ENCODE results near the gene TRMT112.
A peak's percentile ranks its signal among the peaks of the same experiment; 100 is the strongest.

The TRMT112 gene

DNA sequence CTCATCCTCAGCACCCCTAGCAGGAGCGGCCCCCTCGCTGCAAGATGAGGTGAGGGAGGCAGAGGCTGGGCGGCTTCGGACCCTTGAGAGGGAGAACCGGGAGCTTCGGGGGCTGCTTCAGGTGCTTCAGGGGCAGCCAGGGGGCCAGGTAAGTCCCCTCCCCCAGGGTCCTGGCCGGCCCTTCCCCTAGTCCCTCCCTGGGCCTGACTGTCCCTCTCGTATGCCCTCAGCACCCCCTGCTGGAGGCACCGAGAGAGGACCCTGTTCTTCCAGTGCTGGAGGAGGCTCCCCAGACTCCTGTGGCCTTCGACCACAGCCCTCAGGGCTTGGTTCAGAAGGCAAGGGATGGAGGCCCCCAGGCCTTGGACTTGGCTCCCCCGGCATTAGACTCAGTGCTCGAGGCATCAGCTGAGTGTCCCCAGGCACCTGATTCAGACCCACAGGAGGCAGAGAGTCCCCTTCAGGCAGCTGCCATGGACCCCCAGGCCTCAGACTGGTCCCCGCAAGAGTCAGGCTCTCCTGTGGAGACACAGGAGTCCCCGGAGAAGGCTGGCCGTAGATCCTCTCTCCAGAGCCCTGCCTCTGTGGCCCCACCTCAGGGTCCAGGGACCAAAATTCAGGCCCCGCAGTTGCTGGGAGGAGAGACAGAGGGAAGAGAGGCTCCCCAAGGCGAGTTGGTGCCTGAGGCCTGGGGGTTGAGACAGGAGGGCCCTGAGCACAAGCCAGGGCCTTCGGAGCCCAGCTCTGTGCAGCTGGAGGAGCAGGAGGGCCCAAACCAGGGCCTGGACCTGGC, 26.6 kb upstream of the TRMT112 start:
- Histone ChIP-seq H3K36me3 (replicated peaks) (no peaks in the 10 kb centered on the region), H3K4me1 (peaks cover 5% of the 10 kb centered on the region), H3K27me3 (ENCODE audit: low read depth) (no peaks in the 10 kb centered on the region), H3K4me3 (no peak overlapping the region), H3K9me3 (no peaks in the 10 kb centered on the region)
- in situ Hi-C loops (cut with MboI; ENCODE audit: low sequenced_read_pairs), result no loop called here
- DNase-seq (ENCODE audit: low spot score in 2 of 2), result peak in 1 of 2 experiments; percentile 49

DNA sequence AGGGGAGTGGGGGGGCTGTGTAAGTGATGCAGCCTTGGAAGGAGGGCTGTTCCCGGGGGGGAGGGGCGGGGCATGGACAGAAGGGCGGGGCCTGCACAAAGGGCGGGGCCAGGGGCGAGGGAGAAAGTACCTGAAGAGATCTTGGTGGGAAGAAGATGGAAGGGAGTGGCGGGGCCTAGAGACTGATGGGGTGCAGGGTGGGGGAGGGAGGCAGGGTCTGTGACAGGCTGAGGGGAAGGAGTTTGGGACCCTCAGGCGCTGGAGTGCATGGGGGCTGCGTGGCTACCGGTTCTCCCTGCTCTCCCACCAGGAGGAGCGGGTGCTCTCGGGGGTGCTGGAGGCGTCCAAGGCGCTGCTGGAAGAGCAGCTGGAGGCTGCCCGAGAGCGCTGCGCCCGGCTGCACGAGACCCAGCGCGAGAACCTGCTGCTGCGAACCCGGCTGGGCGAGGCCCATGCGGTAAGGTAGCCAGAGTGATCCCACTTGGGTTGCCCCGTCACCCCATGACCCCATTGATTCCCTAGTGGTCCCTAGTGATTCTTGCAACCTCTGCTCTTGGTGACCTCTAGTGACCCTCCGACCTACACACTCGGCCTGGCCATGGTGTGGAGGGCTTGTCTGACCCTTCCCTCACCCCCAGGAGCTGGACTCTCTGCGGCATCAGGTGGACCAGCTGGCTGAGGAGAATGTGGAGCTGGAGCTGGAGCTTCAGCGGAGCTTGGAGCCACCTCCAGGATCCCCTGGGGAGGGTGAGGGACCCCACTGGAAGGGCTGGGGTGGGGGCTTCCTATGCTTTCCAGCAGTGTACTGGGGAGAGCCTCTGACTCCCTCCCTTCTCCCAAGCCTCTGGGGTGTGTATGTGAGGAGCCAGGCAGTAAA, 25.7 kb upstream of the TRMT112 start:
- Histone ChIP-seq H3K36me3 (replicated peaks) (no peaks in the 10 kb centered on the region), H3K27me3 (ENCODE audit: low read depth) (no peaks in the 10 kb centered on the region), H3K4me1 (peaks cover 6% of the 10 kb centered on the region), H3K4me3 (peak overlapping the region; percentile 26; the same call in 1 of the 2 replicates), H3K9me3 (no peaks in the 10 kb centered on the region)
- no peak for DNase-seq (ENCODE audit: low spot score in 2 of 2)
- in situ Hi-C loops (cut with MboI; ENCODE audit: low sequenced_read_pairs), result no loop called here

DNA sequence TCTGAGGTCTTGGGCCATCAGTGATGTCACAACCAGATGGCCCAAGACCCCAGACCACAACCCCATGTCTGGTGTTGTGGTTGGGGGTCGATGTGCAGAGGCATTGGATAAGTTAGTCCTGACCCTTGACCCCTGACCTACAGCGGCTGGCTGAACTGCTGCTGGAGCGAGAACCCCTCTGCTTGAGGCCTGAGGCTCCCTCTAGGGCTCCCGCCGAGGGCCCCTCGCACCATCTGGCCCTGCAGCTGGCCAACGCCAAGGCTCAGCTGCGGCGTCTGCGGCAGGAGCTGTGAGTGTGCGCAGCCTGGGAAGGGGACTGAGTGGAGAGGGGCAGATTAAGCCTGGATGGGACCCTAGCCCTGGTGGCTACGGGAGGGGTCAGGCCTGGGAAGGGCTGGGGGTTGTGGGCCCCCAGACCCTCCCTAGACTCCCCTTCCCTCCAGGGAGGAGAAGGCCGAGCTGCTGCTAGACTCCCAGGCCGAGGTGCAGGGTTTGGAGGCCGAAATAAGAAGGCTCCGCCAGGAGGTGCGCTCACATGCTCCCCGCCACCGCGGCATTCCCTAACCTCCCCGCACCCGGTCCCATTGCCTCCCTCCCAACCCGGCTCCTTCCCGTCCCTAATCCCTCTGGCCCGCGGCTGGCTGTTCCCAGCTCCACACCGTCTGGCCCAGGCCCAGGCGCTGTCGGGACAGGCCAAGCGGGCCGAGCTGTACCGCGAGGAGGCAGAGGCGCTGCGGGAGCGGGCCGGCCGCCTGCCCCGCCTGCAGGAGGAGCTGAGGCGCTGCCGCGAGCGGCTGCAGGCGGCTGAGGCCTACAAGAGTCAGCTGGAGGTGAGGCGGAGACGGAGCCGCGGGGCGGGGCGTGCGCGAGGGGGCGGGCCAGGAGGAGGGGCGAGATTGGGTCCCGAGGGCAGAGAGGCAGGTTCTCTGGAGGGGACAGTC, 24.8 kb upstream of the TRMT112 start:
- no peaks in the 10 kb centered on the region for H3K27me3 ChIP-seq (ENCODE audit: low read depth)
- no peaks in the 10 kb centered on the region for H3K9me3 ChIP-seq
- H3K4me1 ChIP-seq, result peaks cover 11% of the 10 kb centered on the region
- peak; percentile 74 to 96 for DNase-seq (ENCODE audit: low spot score in 2 of 2)
- H3K4me3 ChIP-seq, result peak overlapping the region; percentile 26
- H3K36me3 ChIP-seq (replicated peaks), result no peaks in the 10 kb centered on the region
- in situ Hi-C loops (cut with MboI; ENCODE audit: low sequenced_read_pairs), result no loop called here

DNA sequence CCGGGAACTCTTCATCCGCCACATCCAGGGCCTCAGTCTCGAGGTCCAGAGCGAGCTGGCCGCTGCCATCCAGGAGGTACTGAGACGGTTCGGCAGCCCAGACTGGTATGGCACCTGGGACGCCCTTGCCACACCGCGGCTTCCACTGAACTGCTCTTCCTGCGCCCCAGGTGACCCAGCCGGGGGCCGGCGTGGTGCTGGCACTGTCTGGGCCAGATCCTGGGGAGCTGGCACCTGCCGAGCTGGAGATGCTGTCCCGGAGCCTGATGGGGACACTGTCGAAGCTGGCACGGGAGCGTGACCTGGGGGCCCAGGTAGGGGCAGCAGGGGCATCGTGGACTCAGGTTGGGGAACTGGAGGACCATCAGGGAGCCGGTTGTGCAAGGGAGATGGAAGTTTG, 24.1 kb upstream of the TRMT112 start:
- no peak for DNase-seq (ENCODE audit: low spot score in 2 of 2)
- H3K9me3 ChIP-seq, result no peaks in the 10 kb centered on the region
- H3K4me1 ChIP-seq, result peaks cover 11% of the 10 kb centered on the region
- no peaks in the 10 kb centered on the region for H3K36me3 ChIP-seq (replicated peaks)
- H3K4me3 ChIP-seq, result no peak overlapping the region
- in situ Hi-C loops (cut with MboI; ENCODE audit: low sequenced_read_pairs), result no loop called here
- no peaks in the 10 kb centered on the region for H3K27me3 ChIP-seq (ENCODE audit: low read depth)

DNA sequence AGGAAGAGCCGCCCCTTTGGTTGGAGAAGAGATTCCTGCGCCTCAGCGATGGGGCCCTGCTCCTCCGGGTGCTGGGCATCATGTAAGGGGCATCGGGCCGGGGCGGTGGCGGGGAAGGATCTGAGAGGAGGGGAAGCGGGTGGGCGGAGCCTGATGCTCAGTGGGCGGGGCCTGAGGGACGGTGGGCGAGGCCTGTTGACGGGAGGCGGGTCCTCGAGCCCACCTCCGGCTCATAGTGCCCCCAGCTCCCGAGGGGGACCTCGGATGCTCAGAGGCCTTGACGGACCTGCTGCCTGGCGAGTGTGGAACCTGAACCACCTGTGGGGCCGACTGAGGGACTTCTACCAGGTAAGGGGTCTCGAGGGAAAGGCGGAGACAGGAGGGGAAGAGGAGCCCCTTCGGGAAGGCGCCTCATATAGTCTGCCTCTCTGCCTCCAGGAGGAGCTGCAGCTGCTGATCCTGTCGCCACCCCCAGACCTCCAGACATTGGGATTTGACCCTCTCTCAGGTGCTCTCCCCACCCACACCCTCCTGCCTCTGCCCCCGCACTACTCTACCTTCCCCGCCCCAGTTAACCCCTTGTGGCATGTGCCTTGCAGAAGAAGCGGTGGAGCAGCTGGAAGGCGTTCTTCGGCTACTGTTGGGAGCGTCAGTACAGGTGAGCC, 23.4 kb upstream of the TRMT112 start:
- Histone ChIP-seq H3K36me3 (replicated peaks) (no peaks in the 10 kb centered on the region), H3K4me3 (no peak overlapping the region; the same call in 1 of the 2 replicates), H3K9me3 (no peaks in the 10 kb centered on the region), H3K4me1 (peaks cover 11% of the 10 kb centered on the region), H3K27me3 (ENCODE audit: low read depth) (no peaks in the 10 kb centered on the region)
- in situ Hi-C loops (cut with MboI; ENCODE audit: low sequenced_read_pairs), result no loop called here
- peak in 1 of 2 experiments; percentile 70 for DNase-seq (ENCODE audit: low spot score in 2 of 2)

DNA sequence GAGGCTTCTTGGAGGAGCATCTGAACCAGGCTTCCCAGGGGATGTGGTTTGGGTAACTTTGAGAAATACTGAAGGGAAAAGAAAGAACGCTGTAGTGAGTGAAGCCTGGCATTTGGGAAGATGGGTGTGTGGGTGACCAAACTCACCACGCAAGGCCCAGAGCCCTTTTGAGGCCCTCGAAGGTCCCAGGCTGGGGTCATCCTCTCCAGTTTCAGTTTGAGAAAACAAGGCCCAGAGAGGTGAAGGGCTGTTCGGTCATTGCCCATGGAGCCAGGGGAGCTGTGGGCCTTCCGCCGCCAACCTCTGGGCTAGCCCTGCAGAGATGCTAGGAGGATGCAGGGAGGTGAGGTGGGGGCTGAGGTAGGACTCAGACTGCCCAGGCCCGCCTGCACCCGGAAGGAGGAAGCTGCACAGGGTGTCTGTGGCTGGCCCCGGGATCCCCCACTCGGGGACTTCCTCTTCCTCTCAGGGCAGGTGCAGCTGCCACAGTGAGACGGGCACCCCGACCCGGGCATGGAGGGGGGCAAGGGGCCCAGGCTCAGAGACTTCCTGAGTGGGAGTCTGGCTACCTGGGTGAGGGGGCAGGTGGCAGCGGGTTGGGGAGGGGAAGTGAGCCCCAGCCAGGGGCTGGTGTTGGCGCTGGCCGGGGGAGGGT, 22.5 kb upstream of the TRMT112 start, which contains the start of gene CCDC88B:
Gene CCDC88B (plus strand): TSS at position 451 of the 655 bp plus-strand sequence. CDS start 63 bp downstream, at position 514.
- H3K9me3 ChIP-seq, result no peaks in the 10 kb centered on the region
- H3K27me3 ChIP-seq (ENCODE audit: low read depth), result no peaks in the 10 kb centered on the region
- H3K4me3 ChIP-seq, result no peak within 1 kb of the TSS; the same call in 1 of the 2 replicates
- in situ Hi-C loops (cut with MboI; ENCODE audit: low sequenced_read_pairs), result no loop called here
- H3K4me1 ChIP-seq, result peaks cover 11% of the 10 kb centered on the region
- no peaks in the 10 kb centered on the region for H3K36me3 ChIP-seq (replicated peaks)
- no peak for DNase-seq (ENCODE audit: low spot score in 2 of 2)

DNA sequence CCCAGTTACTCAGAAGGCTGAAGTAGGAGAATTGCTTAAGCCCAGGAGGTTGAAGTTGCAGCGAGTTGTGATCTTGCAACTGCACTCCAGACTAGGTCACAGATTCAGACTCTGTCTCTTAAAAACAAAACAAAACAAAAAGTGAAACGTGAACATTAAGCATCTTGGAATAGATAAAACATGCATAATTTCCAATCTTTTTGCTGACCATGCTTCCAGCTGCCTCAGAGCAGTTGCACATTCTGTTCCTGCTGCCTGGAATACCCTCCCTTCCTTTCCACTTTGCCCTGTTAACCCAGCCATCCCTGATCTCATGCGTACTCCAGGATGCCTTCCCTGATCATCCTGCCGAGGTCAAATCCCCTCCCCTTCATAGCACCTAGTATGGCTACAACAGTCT, 21.9 kb upstream of the TRMT112 start:
- in situ Hi-C loops (cut with MboI; ENCODE audit: low sequenced_read_pairs), result no loop called here
- Histone ChIP-seq H3K4me1 (peaks cover 11% of the 10 kb centered on the region), H3K4me3 (no peak overlapping the region)

DNA sequence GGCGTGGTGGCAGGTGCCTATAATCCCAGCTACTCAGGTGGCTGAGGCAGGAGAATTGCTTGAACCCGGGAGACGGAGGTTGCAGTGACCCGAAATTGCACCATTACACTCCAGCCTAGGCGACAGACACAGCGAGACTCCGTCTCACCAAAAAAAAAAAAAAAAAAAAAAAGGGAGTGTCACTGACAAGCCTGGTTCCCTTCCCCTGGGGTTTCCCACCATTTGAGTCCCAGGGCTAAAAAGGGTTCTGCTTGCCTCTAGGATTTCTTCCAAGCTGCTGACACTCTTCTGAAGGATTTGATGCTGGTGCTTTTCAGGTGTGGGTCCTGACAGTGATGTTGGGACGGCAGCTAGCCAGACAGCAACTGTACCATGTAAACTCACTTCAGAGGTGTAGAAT, 21.4 kb upstream of the TRMT112 start:
- no peak for DNase-seq (ENCODE audit: low spot score in 2 of 2)
- Histone ChIP-seq H3K4me1 (peaks cover 11% of the 10 kb centered on the region), H3K27me3 (ENCODE audit: low read depth) (no peaks in the 10 kb centered on the region), H3K9me3 (no peaks in the 10 kb centered on the region), H3K4me3 (no peak overlapping the region), H3K36me3 (replicated peaks) (no peaks in the 10 kb centered on the region)
- in situ Hi-C loops (cut with MboI; ENCODE audit: low sequenced_read_pairs), result no loop called here

More for the DNA sequence above, 21.9 kb upstream of the TRMT112 start:
- DNase-seq (ENCODE audit: low spot score in 2 of 2), result no peak
- Histone ChIP-seq H3K27me3 (ENCODE audit: low read depth) (no peaks in the 10 kb centered on the region), H3K9me3 (no peaks in the 10 kb centered on the region), H3K36me3 (replicated peaks) (no peaks in the 10 kb centered on the region)

DNA sequence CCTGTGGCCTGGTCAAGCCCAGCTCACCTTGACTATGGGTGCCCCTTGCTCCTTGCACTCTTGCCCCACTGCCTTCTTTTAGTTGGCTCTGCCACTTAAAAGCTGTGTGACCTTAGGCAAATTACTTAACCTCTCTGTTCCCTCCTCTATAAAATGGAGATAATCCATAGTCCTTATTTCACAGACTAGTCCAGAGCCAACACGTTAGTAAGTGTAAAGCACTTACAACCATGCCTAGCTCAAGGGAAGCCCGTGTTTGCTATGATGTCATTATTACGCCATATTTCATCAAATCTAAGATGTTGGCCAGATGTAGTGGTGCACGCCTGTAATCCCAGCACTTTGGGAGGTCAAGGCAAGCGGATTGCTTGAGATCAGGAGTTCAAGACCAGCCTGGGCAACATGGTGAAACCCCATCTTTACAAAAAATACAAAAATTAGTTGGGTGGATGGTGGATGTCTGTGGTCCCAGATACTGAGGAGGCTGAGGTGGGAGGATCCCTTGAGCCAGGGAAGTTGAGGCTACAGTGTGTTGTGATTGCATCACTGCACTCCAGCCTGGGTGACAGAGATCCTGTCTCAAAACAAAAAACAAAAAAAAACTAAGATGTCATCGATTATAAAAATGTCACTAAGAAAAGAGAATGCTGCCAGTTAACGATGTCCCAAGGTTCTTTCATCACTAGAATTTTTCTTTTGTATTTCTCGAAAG, 20.3 kb upstream of the TRMT112 start:
- Histone ChIP-seq H3K36me3 (replicated peaks) (no peaks in the 10 kb centered on the region), H3K9me3 (no peaks in the 10 kb centered on the region), H3K4me1 (peaks cover 11% of the 10 kb centered on the region), H3K4me3 (no peak overlapping the region), H3K27me3 (ENCODE audit: low read depth) (no peaks in the 10 kb centered on the region)
- in situ Hi-C loops (cut with MboI; ENCODE audit: low sequenced_read_pairs), result no loop called here
- peak in 1 of 2 experiments; percentile 8 for DNase-seq (ENCODE audit: low spot score in 2 of 2)

DNA sequence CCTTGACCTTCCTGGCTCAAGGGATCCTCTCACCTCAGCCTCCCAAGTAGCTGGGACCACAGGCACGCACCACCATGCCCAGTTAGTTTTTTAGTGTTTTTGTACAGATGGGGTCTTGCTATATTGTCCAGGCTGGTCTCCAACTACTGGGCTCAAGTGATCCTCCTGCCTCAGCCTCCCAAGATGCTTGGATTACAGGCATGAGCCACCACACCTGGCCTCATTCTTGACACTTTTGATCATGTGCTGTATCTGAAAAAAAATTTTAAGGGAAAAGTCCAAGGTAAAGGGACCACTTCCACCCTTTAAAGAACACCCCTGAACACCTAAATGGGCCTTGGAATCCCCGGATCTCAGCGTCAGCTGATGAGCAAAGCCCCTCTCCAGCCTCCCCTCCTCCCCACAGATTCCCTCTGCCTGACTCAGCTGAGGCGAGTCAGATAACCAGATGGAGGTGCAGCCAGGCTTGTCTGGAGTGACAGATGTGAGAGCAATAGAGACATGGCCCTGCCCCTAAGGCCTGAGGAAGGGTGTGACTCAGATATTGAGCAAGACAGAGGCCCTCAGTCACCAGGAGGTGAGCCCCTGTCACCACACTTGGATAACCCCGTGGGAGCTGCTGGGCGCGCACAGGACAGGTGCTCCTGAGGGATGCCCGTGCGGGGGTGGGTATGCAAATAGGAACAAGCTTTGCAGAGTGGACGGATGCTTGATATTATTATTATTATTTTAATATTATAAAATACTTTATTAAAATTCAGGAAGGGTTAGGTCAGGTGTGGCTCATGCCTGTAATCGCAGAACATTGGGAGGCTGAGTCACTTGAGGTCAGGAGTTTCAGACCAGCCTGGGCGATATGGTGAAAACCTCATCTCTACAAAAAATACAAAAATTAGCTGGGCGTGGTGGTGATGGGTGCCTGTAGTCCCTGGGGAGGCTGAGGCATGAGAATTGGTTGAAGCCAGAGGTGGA, 17.7 kb upstream of the TRMT112 start:
- H3K27me3 ChIP-seq (ENCODE audit: low read depth), result no peaks in the 10 kb centered on the region
- in situ Hi-C loops (cut with MboI; ENCODE audit: low sequenced_read_pairs), result no loop called here
- H3K4me3 ChIP-seq, result no peak overlapping the region
- peak in 1 of 2 experiments; percentile 54 for DNase-seq (ENCODE audit: low spot score in 2 of 2)
- H3K9me3 ChIP-seq, result no peaks in the 10 kb centered on the region
- H3K4me1 ChIP-seq, result peaks cover 12% of the 10 kb centered on the region
- no peaks in the 10 kb centered on the region for H3K36me3 ChIP-seq (replicated peaks)

DNA sequence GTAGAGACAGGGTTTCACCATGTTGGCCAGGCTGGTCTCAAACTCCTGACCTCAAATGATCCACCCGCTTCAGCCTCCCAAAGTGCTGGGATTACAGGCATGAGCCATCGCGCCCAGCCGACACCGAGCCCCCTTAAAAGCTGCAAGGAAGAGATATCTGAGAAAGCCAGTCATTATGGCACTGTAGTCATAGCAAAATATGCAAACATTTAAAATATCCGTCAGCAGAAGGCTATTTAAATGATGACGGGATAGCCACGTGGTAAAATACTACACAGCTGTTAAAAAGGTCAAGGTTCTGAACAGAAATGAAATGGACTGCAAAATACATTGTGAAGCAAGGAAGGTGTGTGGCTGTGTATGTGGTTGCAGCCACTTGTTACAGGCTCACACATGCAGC, 16.2 kb upstream of the TRMT112 start:
- Histone ChIP-seq H3K4me3 (no peak overlapping the region), H3K9me3 (no peaks in the 10 kb centered on the region), H3K4me1 (peaks cover 12% of the 10 kb centered on the region), H3K27me3 (ENCODE audit: low read depth) (no peaks in the 10 kb centered on the region), H3K36me3 (replicated peaks) (no peaks in the 10 kb centered on the region)
- in situ Hi-C loops (cut with MboI; ENCODE audit: low sequenced_read_pairs), result no loop called here
- no peak for DNase-seq (ENCODE audit: low spot score in 2 of 2)
